Fibroblast of peridontal ligament (primary cell): ENCODE data around the gene MGLL.

Source experiments
- DNase-seq: peaks from one replicate; pipeline ENCODE4 v3.0.0-alpha.2; 2010; ENCODE audit errors: extremely low read depth

MGLL gene

GRCh38 chr3:127814325-127814781, 8.0 kb downstream of the MGLL start:
- DNase-seq: peak; percentile 52

DNA sequence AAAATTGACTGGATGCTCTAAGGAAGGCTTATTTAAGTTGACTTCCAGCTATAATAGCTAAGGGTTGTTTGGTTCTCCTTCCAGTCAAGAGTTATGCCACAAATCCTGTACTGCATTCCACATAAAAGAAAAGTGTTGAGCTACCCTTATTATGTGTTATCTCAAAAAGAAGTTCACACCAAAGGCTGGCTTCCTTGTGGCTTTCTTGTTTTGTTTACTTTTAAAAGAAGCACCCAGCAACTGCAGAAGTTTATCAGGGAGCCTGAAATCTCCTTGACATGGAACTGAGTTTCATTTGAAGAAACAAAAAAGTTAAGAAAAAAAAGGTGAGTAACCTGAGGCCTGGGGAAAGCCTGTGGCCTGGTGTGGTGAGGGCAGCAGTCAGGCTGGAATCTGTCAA, 10.2 kb downstream of the MGLL start:
- no peak for DNase-seq

DNA sequence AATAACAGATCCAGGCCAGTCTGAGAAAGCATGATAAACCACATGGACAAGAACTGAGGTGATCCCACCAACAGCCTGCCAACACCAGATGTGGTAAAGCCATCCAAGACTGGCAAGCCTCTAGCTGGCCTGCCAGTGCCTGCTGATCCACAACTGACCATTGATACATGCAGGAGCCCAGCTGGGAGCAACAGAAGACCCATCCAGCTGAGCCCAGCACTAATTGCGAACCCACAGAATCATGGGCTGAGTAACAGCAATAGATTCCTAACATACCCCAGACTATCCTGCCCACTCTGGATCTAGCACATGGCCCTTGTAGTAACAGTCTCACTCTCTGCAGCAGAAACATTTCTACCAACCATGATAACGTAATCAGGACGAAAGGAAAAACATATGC, 10.6 kb downstream of the MGLL start:
- DNase-seq: no peak

GRCh38 chr3:127809611-127810010, 12.7 kb downstream of the MGLL start:
- DNase-seq: no peak

GRCh38 chr3:127809211-127809610, 13.1 kb downstream of the MGLL start:
- no peak for DNase-seq

GRCh38 chr3:127808197-127808596, 14.1 kb downstream of the MGLL start:
- DNase-seq: no peak

DNA sequence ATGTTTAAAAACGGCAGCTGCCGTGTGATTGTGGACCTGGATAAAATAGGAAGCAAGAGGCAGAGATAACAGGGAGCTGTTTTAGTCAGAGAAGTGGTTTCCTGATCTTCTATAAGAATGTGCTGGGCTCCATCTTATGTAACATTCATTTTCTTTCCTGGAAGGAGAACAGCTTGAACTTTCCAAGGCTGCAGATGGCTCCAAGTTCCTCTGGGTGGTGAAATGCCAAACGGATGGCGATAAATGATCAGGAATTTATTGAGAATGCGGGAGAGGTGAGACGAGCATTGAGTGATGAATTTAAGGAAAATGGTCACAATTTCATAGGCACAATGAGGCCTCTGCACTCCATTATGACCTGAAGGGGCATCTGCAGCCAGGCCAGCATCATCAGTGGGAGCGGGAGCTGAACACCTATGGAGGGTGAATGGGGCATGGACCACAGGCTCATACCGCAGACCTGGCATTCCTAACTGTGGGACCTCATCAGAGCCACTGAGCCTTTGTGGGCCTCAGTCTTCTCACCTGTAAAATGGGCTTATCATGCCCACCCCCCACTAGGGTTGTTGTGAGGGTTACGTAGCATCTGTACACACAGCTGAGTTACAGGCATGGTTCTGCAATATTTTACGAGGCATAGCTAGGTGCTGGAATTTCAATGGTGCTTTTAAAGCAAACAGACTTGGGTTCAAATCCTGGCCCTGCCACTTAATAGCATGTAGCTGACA, 17.1 kb downstream of the MGLL start:
- DNase-seq: peak; percentile 49

- no peak for DNase-seq
Measured at GRCh38 chr3:127804141-127804540, 18.2 kb downstream of the MGLL start.

- DNase-seq: peak; percentile 91
Measured at GRCh38 chr3:127803619-127804018, 18.7 kb downstream of the MGLL start.

DNA sequence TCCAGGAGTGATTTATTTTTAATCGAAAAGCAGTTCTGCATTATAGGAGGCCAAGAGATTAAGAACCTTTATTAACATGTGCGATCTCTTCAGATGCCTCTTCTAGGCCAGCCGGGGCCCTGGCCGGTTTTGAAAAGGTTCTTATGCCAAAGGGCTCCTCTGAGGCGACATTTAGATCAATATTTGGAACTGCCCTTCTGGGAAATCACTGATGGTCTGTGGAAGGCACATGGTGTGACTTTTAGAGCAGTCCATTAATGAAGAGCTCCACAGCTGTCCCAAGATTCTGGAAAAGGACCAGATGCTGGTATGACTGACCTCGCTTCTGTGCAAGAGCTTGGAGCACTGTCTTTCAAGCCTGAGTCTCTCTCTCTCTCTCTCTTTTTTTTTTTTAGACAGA, 19.7 kb downstream of the MGLL start:
- no peak for DNase-seq

GRCh38 chr3:127801731-127802313, 20.5 kb downstream of the MGLL start:
- DNase-seq: no peak

GRCh38 chr3:127800508-127800907, 21.8 kb downstream of the MGLL start:
- no peak for DNase-seq

- peak; percentile 81 for DNase-seq
Measured at GRCh38 chr3:127799476-127800222, 22.7 kb downstream of the MGLL start.

- no peak for DNase-seq
Measured at GRCh38 chr3:127798716-127799115, 23.6 kb downstream of the MGLL start.

DNA sequence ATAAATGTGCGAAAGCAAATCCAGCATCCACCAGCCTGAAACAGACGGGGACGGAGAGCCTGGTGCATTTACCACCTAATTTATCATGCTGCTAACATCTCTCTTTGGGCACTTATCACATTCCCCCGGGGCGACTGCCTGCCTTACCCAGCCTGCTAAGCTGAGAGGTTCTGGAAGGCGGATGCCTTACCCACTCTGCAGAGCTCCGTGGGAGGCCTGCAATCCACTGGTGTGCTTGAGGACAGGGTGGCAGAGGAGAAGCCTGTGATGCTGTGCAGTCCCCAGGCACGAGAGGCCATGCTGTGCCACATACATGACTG, 25.5 kb downstream of the MGLL start:
- DNase-seq: no peak

- DNase-seq: no peak
Measured at GRCh38 chr3:127796045-127796830, 26.1 kb downstream of the MGLL start.

- no peak for DNase-seq
Measured at GRCh38 chr3:127794972-127795371, 27.3 kb downstream of the MGLL start.

- DNase-seq: no peak
Measured at GRCh38 chr3:127794402-127794801, 27.9 kb downstream of the MGLL start.

DNA sequence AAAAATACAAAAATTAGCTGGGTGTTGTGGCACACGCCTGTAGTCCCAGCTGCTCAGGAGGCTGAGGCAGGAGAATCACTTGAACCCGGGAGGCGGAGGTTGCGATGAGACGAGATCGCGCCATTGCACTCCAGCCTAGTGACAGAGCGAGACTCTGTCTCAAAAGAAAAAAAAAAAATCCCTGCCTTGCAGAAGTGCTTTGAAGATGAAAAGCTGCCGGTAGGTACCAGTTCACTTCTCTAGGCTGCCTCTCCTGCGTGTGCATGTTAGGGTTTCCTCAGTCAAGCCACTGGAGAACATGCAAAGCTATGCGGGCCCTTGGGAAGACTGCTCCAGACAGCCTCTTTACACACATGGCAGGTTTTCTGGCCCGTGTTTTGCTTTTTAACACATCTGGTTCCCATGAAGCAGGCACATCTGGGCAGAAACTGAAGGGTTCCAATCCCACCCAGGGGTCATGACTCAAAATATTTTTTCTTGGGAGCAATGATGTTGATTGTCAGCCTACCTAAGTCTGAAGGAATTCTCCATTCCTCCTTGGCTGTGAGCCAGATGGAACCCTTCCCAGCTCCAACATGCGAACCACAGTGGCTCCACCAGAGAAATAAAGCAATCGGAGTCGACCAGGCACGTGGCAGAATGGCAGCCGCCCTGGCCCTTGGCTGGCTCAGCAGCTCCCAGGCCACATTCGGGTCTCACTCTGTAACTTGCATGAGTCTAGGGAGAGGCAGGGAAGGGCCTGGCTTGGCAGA, 29.6 kb downstream of the MGLL start:
- DNase-seq: peak; percentile 99

GRCh38 chr3:127791221-127791913, 30.9 kb downstream of the MGLL start:
- DNase-seq: peak; percentile 83

DNA sequence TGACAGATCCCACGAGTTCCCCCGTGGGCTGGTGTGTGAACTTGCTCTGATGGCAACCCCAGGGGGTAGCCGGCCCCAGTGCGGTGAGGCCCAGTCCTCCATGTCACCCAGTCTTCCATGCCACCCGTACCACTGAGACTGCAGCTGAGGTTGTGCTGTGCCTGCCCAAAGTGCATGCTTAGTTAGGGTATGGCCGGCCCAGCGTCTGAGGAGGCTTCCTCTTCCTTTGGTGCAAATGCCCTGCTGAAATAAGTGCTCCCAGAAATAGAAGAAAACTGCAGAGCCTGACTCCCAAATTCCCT, 31.5 kb downstream of the MGLL start:
- DNase-seq: no peak
